Trophoblast cell (in vitro differentiated cells and primary cell): Measurements from ENCODE around the gene DIP2B.

Experiments
- DNase-seq, 2 donors: peaks; one replicate each; pipeline ENCODE4 v3.0.0-alpha.2; 2016
- H2AFZ ChIP-seq: 2 replicates; pipeline ENCODE4 v1.6.1; 2013; ENCODE audit warnings: low read length, moderate library complexity, mild to moderate bottlenecking; ENCODE audit not compliant: insufficient read depth, poor library complexity
- H2AK5ac ChIP-seq: 2 replicates; pipeline ENCODE4 v1.6.1; 2013; ENCODE audit warnings: mild to moderate bottlenecking, low read length
- H2BK120ac ChIP-seq: 2 replicates; pipeline ENCODE4 v1.6.1; 2013; ENCODE audit warnings: low read length, mild to moderate bottlenecking, moderate library complexity; ENCODE audit not compliant: insufficient read depth, poor library complexity
- H2BK12ac ChIP-seq: 2 replicates; pipeline ENCODE4 v1.6.1; 2013; ENCODE audit warnings: mild to moderate bottlenecking, low read length, moderate library complexity
- H2BK5ac ChIP-seq: 2 replicates; pipeline ENCODE4 v1.6.1; 2013; ENCODE audit warnings: low read length, low read depth, moderate library complexity, mild to moderate bottlenecking; ENCODE audit not compliant: poor library complexity
- H3K14ac ChIP-seq: 2 replicates; pipeline ENCODE4 v1.6.1; 2013; ENCODE audit warnings: mild to moderate bottlenecking, low read length
- H3K18ac ChIP-seq: 2 replicates; pipeline ENCODE4 v1.6.1; 2013; ENCODE audit warnings: mild to moderate bottlenecking, low read length
- H3K23ac ChIP-seq: 2 replicates; pipeline ENCODE4 v1.6.1; 2013; ENCODE audit warnings: low read length
- H3K27ac ChIP-seq: 2 replicates; pipeline ENCODE4 v1.5.1; 2013; ENCODE audit warnings: low read depth, mild to moderate bottlenecking, inconsistent platforms, low read length, moderate library complexity
- H3K27me3 ChIP-seq: 2 replicates; pipeline ENCODE4 v1.6.1; 2013; ENCODE audit warnings: inconsistent platforms, mild to moderate bottlenecking, low read length, moderate library complexity; ENCODE audit not compliant: insufficient read depth
- H3K36me3 ChIP-seq, 2 experiments: 1 replicate in 1 of 2; 2 replicates in 1 of 2; pipeline ENCODE4 v1.6.1; 2013; ENCODE audit warnings: low read length in 2 of 2, mild to moderate bottlenecking in 2 of 2, moderate library complexity in 1 of 2; ENCODE audit not compliant: insufficient read depth in 2 of 2, control insufficient read depth in 1 of 2
- H3K4ac ChIP-seq: 2 replicates; pipeline ENCODE4 v1.6.1; 2013; ENCODE audit warnings: low read depth, mild to moderate bottlenecking, low read length, moderate library complexity
- H3K4me1 ChIP-seq, 2 experiments: 1 replicate in 1 of 2; 2 replicates in 1 of 2; pipeline ENCODE4 v1.6.1; 2013; ENCODE audit warnings: low read length in 2 of 2, mild to moderate bottlenecking in 2 of 2, moderate library complexity in 1 of 2; ENCODE audit not compliant: insufficient read depth in 2 of 2, control insufficient read depth in 1 of 2
- H3K4me2 ChIP-seq: 2 replicates; pipeline ENCODE4 v1.6.1; 2013; ENCODE audit warnings: inconsistent platforms, mild to moderate bottlenecking, low read length, moderate library complexity
- H3K4me3 ChIP-seq: 2 replicates; pipeline ENCODE4 v1.5.1; 2013; ENCODE audit warnings: mild to moderate bottlenecking, low read depth, low read length, inconsistent platforms
- H3K79me1 ChIP-seq: one replicate; pipeline ENCODE4 v1.6.1; 2013; ENCODE audit warnings: low read length
- H3K79me2 ChIP-seq: 2 replicates; pipeline ENCODE4 v1.6.1; 2013; ENCODE audit warnings: low read length, mild to moderate bottlenecking; ENCODE audit not compliant: control insufficient read depth, insufficient read depth, poor library complexity
- H3K9ac ChIP-seq: 2 replicates; pipeline ENCODE4 v1.6.1; 2013; ENCODE audit warnings: mild to moderate bottlenecking, low read length
- H3K9me3 ChIP-seq: 2 replicates; pipeline ENCODE4 v1.6.1; 2013; ENCODE audit warnings: low read depth, mild to moderate bottlenecking, control low read depth, inconsistent platforms, low read length; ENCODE audit not compliant: insufficient read depth
- H4K12ac ChIP-seq: 2 replicates; pipeline ENCODE4 v1.6.1; 2013; ENCODE audit warnings: low read depth, mild to moderate bottlenecking, low read length, moderate library complexity
- H4K8ac ChIP-seq: 2 replicates; pipeline ENCODE4 v1.6.1; 2013; ENCODE audit warnings: low read depth, mild to moderate bottlenecking, low read length, moderate library complexity
- H4K91ac ChIP-seq: one replicate; pipeline ENCODE4 v1.6.1; 2013; ENCODE audit warnings: low read depth, mild to moderate bottlenecking, low read length, moderate library complexity
- WGBS: extraction: QIAGEN DNeasy Blood & Tissue Kit; methylation state at CpG from one replicate; pipeline ENCODE4 v1.1.7; 2013; ENCODE audit warnings: missing lambda C conversion rate; ENCODE audit not compliant: insufficient read length, insufficient coverage; ENCODE audit errors: extremely low coverage; 5-methylcytosine and 5-hydroxymethylcytosine counted together

DIP2B gene

GRCh38 chr12:50579757-50580267 is 75.0 kb downstream of the DIP2B start:
- Histone ChIP-seq H3K9ac (no peak overlapping the region), H2BK5ac (no peak overlapping the region), H4K91ac (no peak overlapping the region), H4K8ac (no peak overlapping the region), H3K27me3 (no peaks in the 10 kb centered on the region), H2AK5ac (no peak overlapping the region), H3K23ac (no peak overlapping the region), H2BK12ac (no peak overlapping the region), H3K27ac (peak overlapping the region; percentile 67), H3K4me3 (no peak overlapping the region), H3K9me3 (no peaks in the 10 kb centered on the region), H3K18ac (peak overlapping the region; percentile 29), H3K4ac (peak overlapping the region; percentile 3), H4K12ac (no peak overlapping the region), H2AFZ (no peak overlapping the region), H3K36me3 (peaks cover 0 to 6% of the 10 kb centered on the region in 2 experiments), H3K14ac (no peak overlapping the region), H2BK120ac (no peak overlapping the region), H3K4me1 (peaks cover 13 to 26% of the 10 kb centered on the region in 2 experiments), H3K4me2 (no peak overlapping the region), H3K79me1 (peaks cover 10% of the 10 kb centered on the region), H3K79me2 (peaks cover 17% of the 10 kb centered on the region)
- no peak for DNase-seq
- WGBS = no CpG with 5 or more reads among the region's 1 CpG

- Histone ChIP-seq H2AFZ (no peak overlapping the region), H2BK12ac (no peak overlapping the region), H3K4me1 (peaks cover 11 to 22% of the 10 kb centered on the region in 2 experiments), H3K79me1 (peaks cover 8% of the 10 kb centered on the region), H3K27me3 (no peaks in the 10 kb centered on the region), H3K23ac (no peak overlapping the region), H3K79me2 (peaks cover 15% of the 10 kb centered on the region), H3K9me3 (no peaks in the 10 kb centered on the region), H4K91ac (no peak overlapping the region), H3K18ac (no peak overlapping the region), H3K36me3 (peaks cover 0 to 7% of the 10 kb centered on the region in 2 experiments), H3K4me2 (no peak overlapping the region), H2BK120ac (no peak overlapping the region), H4K12ac (no peak overlapping the region), H2BK5ac (no peak overlapping the region), H4K8ac (no peak overlapping the region), H3K27ac (peak overlapping the region; percentile 60), H3K4me3 (no peak overlapping the region), H2AK5ac (no peak overlapping the region), H3K9ac (no peak overlapping the region), H3K4ac (no peak overlapping the region), H3K14ac (no peak overlapping the region)
- WGBS = no CpG with 5 or more reads among the region's 3 CpGs
- DNase-seq = no peak
These were observed 75.7 kb downstream of the DIP2B start for GRCh38 chr12:50580436-50580835.

GRCh38 chr12:50581226-50582184 is 76.7 kb downstream of the DIP2B start:
- H3K9me3 ChIP-seq = no peaks in the 10 kb centered on the region
- peak overlapping the region; percentile 70 for H4K91ac ChIP-seq
- no peak overlapping the region for H2AK5ac ChIP-seq
- H4K8ac ChIP-seq = peak overlapping the region; percentile 66
- peak overlapping the region; percentile 64 for H3K14ac ChIP-seq
- no peak overlapping the region for H3K18ac ChIP-seq
- H2AFZ ChIP-seq = no peak overlapping the region
- H3K9ac ChIP-seq = no peak overlapping the region
- peak overlapping the region; percentile 84 for H2BK12ac ChIP-seq
- peaks cover 2% of the 10 kb centered on the region for H3K79me1 ChIP-seq
- H3K4me3 ChIP-seq = no peak overlapping the region
- peak overlapping the region; percentile 69 for H2BK5ac ChIP-seq
- H3K79me2 ChIP-seq = peaks cover 13% of the 10 kb centered on the region
- H4K12ac ChIP-seq = no peak overlapping the region
- peak overlapping the region; percentile 86 for H3K4ac ChIP-seq
- H3K4me1 ChIP-seq = peaks cover 5 to 20% of the 10 kb centered on the region in 2 experiments
- peaks cover 0 to 7% of the 10 kb centered on the region in 2 experiments for H3K36me3 ChIP-seq
- H3K23ac ChIP-seq = no peak overlapping the region
- no peaks in the 10 kb centered on the region for H3K27me3 ChIP-seq
- peak overlapping the region; percentile 48 for H3K4me2 ChIP-seq
- H3K27ac ChIP-seq = peak overlapping the region; percentile 72
- peak; percentile 76 to 82 for DNase-seq
- peak overlapping the region; percentile 38 for H2BK120ac ChIP-seq
- WGBS = no CpG with 5 or more reads among the region's 10 CpGs

- H3K79me2 ChIP-seq = peaks cover 9% of the 10 kb centered on the region
- no peak overlapping the region for H2BK12ac ChIP-seq
- H3K4me1 ChIP-seq = peaks cover 6 to 22% of the 10 kb centered on the region in 2 experiments
- peaks cover 6% of the 10 kb centered on the region for H3K79me1 ChIP-seq
- H3K14ac ChIP-seq = no peak overlapping the region
- H3K4me3 ChIP-seq = no peak overlapping the region
- no peak overlapping the region for H3K9ac ChIP-seq
- H2AFZ ChIP-seq = no peak overlapping the region
- H3K4me2 ChIP-seq = no peak overlapping the region
- no peak overlapping the region for H3K27ac ChIP-seq
- H3K23ac ChIP-seq = no peak overlapping the region
- DNase-seq = no peak
- peak overlapping the region; percentile 1 for H3K4ac ChIP-seq
- H2BK5ac ChIP-seq = no peak overlapping the region
- H4K12ac ChIP-seq = no peak overlapping the region
- no peak overlapping the region for H2AK5ac ChIP-seq
- no peak overlapping the region for H3K18ac ChIP-seq
- peaks cover 0 to 7% of the 10 kb centered on the region in 2 experiments for H3K36me3 ChIP-seq
- no peak overlapping the region for H4K8ac ChIP-seq
- H4K91ac ChIP-seq = no peak overlapping the region
- H3K27me3 ChIP-seq = no peaks in the 10 kb centered on the region
- H3K9me3 ChIP-seq = no peaks in the 10 kb centered on the region
- H2BK120ac ChIP-seq = no peak overlapping the region
- 100% methylated on average over 1 of the region's 1 CpG for WGBS
These were observed 79.3 kb downstream of the DIP2B start for GRCh38 chr12:50584135-50584534.
